Measurements from ENCODE around the gene KRT15.
A peak's percentile ranks its signal among the peaks of the same experiment; 100 is the strongest.

Gene KRT15

GRCh38 chr17:41556931-41557330 lies 38.2 kb upstream of the KRT15 start:
- peaks cover 37% of the 10 kb centered on the region for H3K27me3 Mint-ChIP-seq (ENCODE audit: low read depth)
- H3K9me3 Mint-ChIP-seq, result no peaks in the 10 kb centered on the region
- no peak overlapping the region for H3K4me3 Mint-ChIP-seq
- H3K36me3 Mint-ChIP-seq (ENCODE audit: low read depth), result no peaks in the 10 kb centered on the region
- H3K4me1 Mint-ChIP-seq, result peaks cover 4% of the 10 kb centered on the region
- no peak overlapping the region for H3K27ac Mint-ChIP-seq
- no peak for TF ChIP-seq CTCF (IDR thresholded peaks at IDR 0.05; ENCODE audit: unreplicated experiment in 3 of 3)

GRCh38 chr17:41556306-41556705 lies 37.6 kb upstream of the KRT15 start:
- Mint-ChIP-seq H3K4me1 (peaks cover 4% of the 10 kb centered on the region), H3K4me3 (no peak overlapping the region), H3K9me3 (no peaks in the 10 kb centered on the region), H3K36me3 (ENCODE audit: low read depth) (no peaks in the 10 kb centered on the region), H3K27me3 (ENCODE audit: low read depth) (peaks cover 34% of the 10 kb centered on the region), H3K27ac (no peak overlapping the region)
- TF ChIP-seq CTCF (IDR thresholded peaks at IDR 0.05; ENCODE audit: unreplicated experiment in 3 of 3), result no peak

GRCh38 chr17:41555105-41555887 lies 36.6 kb upstream of the KRT15 start:
- H3K27me3 Mint-ChIP-seq (ENCODE audit: low read depth), result peaks cover 34% of the 10 kb centered on the region
- TF ChIP-seq CTCF (IDR thresholded peaks at IDR 0.05; ENCODE audit: unreplicated experiment in 3 of 3), result no peak
- no peak overlapping the region for H3K27ac Mint-ChIP-seq
- H3K9me3 Mint-ChIP-seq, result no peaks in the 10 kb centered on the region
- H3K4me3 Mint-ChIP-seq, result no peak overlapping the region
- H3K4me1 Mint-ChIP-seq, result peaks cover 4% of the 10 kb centered on the region
- no peaks in the 10 kb centered on the region for H3K36me3 Mint-ChIP-seq (ENCODE audit: low read depth)

GRCh38 chr17:41553987-41554680 lies 35.4 kb upstream of the KRT15 start:
- peaks cover 34% of the 10 kb centered on the region for H3K27me3 Mint-ChIP-seq (ENCODE audit: low read depth)

GRCh38 chr17:41553176-41553575 lies 34.5 kb upstream of the KRT15 start:
- H3K9me3 Mint-ChIP-seq, result no peaks in the 10 kb centered on the region
- H3K27me3 Mint-ChIP-seq (ENCODE audit: low read depth), result peaks cover 34% of the 10 kb centered on the region

More at GRCh38 chr17:41553987-41554680, 35.4 kb upstream of the KRT15 start:
- H3K27ac Mint-ChIP-seq, result peak overlapping the region in 1 of 3 experiments; percentile 45
- H3K4me1 Mint-ChIP-seq, result peaks cover 14% of the 10 kb centered on the region
- H3K36me3 Mint-ChIP-seq (ENCODE audit: low read depth), result no peaks in the 10 kb centered on the region
- no peak overlapping the region for H3K4me3 Mint-ChIP-seq
- H3K9me3 Mint-ChIP-seq, result no peaks in the 10 kb centered on the region
- TF ChIP-seq CTCF (IDR thresholded peaks at IDR 0.05; ENCODE audit: unreplicated experiment in 3 of 3), result no peak

More at GRCh38 chr17:41553176-41553575, 34.5 kb upstream of the KRT15 start:
- TF ChIP-seq CTCF (IDR thresholded peaks at IDR 0.05; ENCODE audit: unreplicated experiment in 3 of 3), result no peak
- peak overlapping the region in 2 of 3 experiments; percentile 8 to 32 for H3K27ac Mint-ChIP-seq
- H3K4me3 Mint-ChIP-seq, result no peak overlapping the region
- peaks cover 20% of the 10 kb centered on the region for H3K4me1 Mint-ChIP-seq
- H3K36me3 Mint-ChIP-seq (ENCODE audit: low read depth), result no peaks in the 10 kb centered on the region
